ENCODE data around the gene BOLL.
A peak's percentile ranks its signal among the peaks of the same experiment; 100 is the strongest.
"Not testable (repeated sequence)": the region's sequence is repeated elsewhere in the genome, so short reads cannot be mapped to it uniquely, and the experiment has no call there.

BOLL gene, protein sequence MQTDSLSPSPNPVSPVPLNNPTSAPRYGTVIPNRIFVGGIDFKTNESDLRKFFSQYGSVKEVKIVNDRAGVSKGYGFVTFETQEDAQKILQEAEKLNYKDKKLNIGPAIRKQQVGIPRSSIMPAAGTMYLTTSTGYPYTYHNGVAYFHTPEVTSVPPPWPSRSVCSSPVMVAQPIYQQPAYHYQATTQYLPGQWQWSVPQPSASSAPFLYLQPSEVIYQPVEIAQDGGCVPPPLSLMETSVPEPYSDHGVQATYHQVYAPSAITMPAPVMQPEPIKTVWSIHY

DNA sequence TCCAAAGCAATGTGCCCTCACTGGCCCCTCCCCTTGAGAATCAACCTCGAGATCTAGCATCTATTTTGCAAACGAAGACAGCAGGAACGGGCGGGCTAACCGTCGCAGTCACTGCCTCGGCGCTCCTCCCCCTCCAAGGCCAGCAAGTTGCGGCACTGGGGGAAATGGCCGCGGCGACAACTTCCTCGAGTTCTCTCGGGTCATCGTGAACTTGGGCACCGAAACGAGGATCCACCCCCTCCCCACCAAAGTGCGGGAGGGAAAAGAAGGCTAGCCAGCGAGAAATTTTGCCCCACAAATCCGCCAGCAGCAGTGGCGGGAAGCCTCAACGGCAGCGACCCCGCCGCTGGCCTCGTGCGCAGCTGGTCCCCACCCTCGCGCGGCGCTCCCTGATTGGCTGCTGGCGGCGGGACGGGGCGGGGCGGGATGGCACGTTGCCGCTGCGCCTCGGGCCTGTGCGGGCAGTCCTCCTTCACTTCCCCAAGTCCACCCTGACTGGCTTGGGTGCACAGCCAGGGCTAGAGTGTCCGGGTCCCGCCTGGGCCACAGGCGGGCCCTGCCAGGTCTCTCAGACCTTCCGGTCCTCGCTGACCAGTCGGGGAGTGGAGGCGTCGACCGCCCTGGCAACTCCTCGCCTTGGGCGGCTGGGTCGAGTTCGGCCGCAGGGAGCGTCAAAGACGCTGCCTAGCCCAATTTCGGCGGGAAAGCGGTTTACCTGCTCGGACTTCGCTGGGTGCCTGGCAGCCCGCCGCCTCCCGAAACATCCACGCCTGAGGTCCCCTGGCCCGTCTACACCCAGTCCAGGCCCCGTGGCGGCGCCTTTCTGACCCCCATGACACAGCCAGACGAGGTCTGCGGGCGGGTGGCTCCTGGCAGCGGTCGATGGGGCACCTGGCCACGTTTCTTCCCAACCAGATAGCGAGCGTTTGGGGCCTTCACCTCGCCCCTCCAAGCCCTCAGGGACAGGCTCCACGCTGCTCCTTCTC, at the start of gene BOLL:
Gene BOLL (minus strand): TSS at position 364 of the 986 bp plus-strand sequence. CDS start 3,469 bp downstream, outside the sequence.
- DNase-seq: no peak

DNA sequence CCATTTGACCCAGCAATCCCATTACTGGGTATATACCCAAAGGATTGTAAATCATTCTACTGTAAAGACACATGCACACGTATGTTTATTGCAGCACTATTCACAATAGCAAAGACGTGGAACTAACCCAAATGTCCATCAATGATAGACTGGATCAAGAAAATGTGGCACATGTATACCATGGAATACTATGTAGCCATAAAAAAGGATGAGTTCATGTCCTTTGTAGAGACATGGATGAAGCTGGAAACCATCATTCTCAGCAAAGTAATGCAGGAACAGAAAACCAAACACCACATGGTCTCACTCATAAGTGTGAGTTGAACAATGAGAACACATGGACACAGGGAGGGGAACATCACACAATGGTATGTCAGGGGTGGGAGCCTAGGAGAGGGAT, 49.7 kb upstream of the BOLL start:
- not testable (repeated sequence) for DNase-seq

DNA sequence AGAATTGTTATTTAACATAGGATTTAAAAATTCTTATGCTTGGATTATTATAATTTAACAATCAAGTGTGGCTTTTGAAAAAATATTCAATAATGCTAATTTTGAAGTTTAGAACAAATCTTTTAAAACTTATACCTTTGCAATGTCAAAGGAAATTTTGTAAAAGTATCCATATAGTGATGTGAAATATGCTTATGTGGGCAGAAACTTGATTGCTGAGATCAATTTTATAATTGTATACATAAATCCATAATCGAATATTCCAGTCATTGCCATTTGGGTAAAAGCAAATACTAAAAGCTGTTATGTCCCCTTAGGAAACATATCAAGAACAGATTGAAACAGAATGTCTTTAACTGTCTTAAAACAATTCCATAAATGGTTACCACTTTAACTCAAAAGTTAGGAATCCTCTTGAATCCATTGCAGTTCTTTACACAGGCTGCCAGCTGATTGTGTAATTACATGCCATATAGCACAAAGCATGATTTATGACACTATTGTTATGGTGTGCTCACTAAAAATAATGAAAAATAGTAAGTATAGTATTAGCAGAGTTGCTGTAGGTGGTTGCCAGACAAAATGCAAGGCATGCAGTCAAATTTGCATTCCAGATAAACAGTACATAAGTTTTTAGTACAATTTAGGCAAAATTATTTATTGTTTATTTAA, 43.5 kb upstream of the BOLL start:
- no peak for DNase-seq

DNA sequence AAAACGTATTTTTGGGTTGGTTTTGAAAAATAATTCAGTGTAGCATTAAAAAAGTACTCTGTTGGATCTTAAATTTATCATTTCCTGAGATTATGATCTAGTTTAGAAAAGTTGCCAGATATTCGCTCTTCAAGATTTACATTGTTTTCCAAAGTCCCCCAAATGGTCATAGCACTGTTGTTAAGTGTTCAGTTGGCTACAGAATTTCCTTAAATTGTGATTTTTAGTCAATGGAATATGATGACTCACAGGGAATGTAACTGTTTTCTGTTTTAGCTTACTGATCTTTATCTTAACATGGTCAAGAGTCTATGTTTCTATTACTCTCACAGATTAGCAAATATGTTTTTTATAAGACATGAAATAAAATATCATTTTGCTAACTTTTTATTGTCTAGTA, 42.5 kb upstream of the BOLL start:
- DNase-seq: no peak

DNA sequence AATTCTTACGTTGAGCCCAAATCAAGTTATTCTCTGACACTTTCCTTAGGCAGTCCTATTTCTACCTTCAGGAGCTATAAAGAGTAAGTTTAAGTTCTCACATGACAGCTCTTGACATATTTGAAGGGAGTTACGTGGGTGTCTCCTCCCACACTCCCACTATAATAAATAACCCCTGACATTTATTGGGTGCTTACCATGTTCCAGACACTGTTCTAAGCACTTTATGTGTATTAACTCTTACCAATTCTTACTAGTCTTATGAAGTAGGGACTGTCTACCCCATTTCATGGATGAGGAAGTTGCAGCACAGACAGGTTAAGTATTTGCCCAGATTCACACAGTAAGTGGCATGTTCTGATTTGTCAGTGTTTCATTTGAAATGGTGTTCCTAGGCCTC, 37.2 kb upstream of the BOLL start:
- DNase-seq: no peak

DNA sequence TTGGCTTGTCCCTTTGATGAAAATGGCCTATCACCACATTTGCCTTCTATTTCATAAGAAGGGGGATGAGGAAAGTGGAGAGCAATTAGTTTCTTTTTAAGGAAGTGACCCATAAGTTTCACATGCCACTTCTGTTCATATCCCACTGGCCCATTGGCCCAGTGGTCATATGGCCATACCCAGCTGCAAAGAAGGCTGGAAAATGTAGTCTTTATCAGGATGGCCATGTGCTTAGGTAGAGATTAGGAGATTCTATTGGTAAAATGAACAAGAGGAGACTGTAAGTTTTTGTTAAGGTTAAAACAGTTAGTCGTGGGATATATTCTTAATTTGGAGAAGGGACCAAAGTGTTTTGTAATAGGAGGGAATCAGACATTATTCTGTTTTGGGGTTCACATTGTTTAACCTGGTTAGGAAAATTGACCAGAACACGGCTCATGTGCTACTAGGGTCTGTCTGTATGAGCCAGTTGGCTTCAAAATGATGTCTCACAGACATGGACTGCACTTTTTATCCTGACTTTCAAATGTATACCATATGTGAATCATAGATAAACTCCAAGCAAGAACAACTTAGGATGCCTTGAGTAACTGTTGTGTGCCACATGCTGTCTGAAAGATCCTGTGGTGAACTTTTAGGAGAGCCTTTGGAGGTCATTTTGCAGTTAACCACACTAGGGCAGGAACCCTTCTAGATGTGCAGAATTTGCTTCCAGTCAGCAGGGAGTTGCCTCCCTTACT, 36.6 kb upstream of the BOLL start:
- DNase-seq: no peak

DNA sequence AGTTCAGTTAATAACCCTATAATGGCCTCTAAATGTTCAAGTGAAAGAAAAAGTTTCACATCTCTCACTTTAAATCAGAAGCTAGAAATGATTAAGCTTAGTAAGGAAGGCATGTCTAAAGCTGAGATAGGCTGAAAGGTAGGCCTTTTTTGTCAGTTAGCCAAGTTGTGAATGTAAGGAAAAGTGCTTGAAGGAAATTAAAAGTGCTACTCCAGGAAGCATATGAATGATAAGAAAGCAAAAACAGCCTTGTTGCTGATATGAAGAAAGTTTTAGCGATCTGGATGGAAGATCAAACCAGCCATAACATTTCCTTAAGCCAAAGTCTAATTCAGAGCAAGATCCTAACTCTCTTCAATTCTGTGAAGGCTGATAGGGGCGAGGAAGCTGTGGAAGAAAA, 29.4 kb upstream of the BOLL start:
- no peak for DNase-seq

DNA sequence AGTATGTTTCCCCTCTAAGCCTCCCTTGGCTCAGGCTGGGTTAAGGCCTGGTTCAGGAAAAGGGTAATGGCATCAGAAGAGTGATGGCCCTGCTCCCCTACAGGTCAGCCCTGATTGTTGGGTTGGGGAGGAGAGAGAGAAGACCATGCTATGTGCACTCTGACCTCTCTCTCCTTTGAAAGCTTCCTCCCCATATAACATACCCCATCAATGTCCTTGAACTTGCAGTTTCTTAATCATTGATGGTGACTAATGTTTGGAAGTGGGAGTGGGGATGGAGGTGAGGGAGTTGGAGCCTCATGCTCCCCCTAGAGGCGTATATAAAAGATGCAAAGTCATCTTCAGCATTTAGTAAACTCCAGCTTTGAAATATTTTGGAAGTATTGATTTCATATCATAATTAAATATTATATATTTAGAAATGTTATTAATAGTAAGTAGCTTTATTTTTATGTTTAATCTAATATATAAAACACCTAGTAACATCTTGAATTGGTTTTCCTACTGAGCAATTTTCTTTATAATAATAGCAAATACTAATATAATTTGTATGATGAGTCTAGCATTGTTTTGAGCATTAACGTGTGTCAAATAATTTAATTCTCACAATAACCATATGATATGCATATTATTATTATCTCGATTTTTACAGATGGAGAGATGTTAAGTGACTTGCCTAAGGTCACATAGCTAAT, 28.1 kb upstream of the BOLL start:
- no peak for DNase-seq

DNA sequence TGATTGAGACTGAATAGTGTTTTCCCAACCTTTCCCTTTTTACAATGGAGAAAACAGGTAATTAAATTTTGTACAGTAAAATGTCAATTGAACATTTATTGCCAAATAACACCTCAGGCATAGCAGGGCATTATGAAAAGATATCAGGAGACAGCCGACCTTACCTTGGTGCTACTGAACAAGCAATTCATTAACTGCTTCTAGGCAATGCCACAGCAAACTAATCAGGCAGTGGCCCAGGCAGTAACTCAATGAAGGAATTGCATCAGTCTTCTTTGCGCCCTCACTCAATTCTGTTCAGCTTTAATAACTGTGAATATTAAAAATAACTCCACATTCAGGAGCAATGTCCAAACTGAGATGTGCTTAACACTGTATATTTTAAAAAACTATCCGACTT, 25.4 kb upstream of the BOLL start:
- no peak for DNase-seq

DNA sequence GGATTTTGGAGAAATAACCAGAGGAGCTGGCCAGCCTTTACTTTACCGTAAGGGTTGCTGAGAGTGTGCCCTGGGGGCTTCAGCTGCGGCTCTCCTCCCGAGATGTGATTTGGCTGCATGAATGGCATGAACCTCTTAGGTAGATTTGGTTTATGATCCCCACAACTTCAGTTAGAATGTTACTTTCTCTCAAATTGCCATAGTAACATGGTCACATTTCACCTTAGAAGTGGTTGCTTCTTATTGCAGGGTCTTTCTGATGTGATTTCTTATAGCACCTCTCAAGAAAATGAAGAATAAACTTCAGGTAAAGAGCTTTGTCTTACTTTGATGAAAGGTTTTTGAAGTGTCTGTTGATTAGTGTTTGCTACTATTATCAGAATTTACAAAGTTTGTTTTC, 24.9 kb upstream of the BOLL start:
- no peak for DNase-seq

DNA sequence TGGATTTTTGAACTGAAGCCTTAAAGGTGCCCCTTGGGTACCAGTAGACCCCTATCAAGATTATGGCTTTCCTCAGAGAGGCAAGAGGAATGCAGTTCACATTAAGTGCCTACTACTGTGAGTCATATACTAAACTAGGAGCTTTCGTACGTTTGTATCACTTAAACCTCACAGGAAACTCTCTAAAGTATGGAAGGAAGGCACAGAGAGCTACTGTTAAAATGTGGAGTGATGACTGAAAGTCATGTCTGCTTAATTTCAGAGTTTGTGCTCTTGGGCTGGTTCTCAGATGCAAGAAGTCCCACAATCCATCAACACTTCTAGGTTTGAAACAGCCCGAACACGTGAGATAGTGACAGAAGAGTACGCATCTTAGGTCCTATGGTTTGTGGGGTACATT, 23.9 kb upstream of the BOLL start:
- DNase-seq: no peak

DNA sequence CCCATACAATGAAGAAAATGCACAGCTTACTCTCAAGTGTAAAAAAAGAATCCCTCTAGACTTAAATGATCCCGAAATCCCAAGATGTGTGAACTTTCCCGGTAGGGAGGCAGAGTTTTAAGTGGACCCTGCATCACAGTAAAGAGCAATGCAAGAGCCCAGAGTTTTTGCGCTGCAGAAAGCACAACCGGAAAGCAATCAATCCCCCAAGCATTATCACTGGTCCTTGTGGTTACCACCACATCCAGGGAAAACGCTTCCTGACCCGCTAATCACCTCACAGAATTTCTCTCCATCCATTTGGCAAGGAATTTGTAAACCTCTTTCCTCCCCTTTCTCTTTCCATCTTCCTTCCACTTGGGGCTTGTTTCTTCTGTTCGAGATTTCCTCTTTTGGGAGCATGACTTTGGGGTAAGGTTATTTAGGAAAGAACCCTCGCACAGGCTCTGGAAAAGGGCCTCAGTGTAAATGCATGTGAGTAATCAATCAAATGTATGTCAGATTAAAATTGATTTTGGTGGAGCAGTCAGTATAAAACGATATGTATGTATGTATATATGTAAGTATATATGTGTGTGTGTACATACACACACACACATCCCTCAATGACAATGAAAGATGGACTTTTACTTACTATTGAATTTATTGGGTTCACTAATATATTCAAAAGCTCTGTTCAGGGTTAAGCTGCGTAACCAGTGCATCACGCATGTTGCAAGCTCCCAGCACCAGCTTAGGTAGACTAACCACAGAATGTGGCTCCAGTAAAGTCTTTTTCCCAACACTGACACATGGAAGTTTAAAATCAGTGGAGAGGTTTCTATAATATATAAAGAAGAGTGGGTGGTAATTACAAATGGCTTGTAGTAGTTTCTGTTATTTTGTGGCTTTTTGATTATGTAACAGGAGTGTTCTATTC, 20.9 kb upstream of the BOLL start:
- no peak for DNase-seq

DNA sequence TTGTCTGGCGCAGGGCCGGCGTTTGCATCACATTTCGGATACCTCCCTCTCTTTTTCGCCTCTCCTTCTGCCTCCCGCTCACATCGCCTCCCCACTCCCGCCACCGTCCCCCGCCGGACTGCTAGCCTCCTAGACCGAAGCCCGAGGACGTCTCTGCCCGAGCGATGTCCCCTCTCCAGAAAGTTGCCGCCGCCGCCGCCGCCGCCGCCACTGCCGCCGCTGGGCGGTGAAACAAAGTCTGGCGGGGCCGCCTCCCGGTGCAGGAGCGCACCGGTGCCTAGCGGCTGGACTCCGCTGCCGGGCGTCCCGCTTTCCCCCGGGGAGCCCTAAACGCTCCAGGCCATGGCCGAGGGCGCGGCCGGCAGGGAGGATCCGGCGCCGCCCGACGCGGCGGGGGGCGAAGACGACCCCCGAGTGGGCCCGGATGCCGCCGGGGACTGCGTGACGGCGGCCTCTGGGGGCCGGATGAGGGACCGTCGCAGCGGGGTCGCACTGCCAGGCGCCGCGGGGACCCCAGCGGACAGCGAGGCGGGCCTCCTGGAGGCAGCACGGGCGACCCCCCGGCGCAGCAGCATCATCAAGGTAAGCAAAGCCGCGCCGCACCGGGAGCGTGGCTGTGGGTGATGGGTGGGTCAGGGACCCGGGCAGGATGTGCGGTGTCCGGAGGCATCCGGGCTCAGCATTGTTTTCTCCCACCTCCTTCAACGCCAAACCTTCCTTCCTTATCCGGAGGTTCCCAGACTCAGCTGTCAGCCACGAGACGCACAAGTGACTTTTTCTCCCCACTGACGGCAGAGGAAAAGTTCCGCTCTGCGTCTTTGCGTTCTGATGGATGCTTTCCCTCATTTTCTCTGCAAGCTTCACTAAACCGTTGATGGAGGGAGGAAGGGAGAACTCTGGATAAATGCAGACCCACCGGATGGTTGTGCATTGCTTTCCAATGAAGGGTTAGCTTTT, 19.9 kb upstream of the BOLL start:
- DNase-seq: peak; percentile 12 to 34 (median 20)

DNA sequence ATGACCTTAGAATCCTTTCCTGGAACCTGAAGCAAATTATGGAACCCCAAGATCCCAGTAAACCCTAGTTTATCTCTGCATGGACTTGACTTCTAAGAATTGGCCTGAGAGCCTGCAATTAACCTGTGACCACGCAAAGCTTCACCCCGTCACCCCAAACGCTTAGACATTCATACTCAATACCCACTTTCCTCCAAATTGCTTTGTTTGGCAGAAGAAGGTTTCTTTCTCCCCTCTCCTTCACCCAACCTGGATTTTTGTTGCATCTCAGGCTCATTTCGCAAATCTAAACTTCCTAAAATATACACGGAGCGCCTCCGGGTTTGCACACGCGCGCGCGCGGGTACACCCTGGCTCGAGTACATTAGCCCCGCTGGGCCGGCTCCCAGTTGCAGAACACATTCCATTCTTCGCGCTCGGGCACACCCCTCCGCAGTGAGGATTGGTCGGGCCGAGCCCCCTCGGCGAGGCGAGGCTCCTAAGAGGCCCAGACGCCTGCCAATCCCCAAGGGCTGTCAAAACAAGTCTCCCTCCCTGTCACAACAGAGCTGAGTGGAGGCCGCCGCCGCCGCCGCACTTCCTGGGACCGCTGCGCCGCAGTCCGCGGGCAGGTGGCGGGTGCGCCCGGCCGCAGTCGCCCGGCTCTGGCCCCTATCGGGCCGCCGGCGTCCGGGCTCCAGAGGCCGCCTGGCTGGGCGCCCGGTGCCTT, 19.1 kb upstream of the BOLL start, which contains the start of gene PLCL1:
Gene PLCL1 (plus strand): TSS at position 545 of the 709 bp plus-strand sequence.
- peak; percentile 73 to 85 (median 80) for DNase-seq

DNA sequence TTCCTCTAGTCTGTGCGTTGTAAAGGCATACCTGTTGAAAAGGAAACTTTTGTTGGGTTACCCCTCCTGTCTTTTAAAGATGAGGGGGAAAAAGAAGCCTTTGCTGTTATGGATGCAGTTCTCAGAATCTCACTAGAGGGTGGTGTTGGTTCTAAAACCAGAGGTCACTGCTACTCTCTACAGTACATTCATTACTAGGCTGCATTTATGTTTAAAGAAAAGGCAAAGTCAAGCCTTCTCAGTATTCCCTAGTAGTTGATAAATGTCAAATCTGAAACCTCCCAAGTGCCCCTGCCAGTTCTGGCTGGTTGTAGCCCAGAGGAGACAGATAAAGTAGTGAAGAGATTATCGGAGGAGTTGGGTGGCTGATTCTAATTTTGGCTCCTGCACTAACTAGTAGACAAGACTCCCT, 17.9 kb upstream of the BOLL start:
- no peak for DNase-seq

DNA sequence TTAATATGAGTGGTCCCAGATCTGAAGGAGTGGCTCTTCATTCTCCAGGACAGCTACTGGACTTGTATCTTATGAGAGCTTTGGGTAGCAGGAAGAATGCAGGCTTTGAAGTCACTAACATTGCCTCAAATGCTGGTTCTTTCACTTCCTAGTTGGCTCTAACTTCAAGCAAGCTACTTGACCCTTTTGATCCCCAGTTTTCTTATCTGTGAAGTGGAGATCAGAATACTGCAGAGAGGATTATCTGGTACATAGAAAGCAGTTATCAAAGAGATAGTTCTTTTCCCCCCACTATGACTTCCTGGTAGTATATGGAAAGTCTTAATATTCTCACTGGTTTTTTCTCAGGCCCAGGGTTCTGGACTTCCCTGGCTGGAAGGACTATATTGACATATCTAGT, 15.9 kb upstream of the BOLL start:
- DNase-seq: no peak

DNA sequence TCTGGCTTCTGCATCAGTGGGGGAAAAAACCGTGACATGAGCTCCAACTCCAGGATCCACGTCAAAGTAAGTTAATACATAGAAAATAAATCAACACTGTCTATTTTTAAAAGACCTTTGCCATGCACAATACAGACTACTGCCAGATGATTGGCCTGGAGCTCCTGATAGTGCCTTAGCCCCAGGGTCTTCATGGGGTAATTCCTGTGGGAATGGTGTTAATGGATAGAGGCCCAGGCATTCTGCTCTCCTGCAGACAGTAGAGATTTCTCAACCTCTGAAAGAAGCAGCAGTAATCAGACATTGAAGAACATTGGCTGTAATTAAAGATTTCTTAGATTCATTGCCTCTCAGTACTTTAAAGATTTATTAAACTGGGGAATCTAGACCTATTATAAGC, 15.0 kb upstream of the BOLL start:
- DNase-seq: no peak

DNA sequence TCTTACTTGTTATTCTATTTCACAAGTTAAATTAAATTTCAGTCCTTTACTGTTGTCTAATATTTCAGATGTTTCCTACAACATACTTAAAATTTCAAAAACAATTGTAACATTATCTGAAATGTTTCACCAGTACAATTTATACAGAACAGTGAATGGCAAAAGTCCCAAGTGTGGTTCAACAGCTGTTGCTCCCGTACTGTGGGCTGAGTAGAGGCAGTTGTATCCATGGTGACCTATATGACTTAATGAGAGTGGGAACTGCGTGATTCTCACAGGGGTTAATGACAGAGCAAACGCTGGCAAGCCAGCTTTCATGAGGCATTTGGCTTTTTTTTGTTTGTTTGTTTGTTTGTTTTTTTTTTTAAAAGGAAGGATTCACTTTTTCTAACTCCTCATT, 13.9 kb upstream of the BOLL start:
- DNase-seq: no peak

DNA sequence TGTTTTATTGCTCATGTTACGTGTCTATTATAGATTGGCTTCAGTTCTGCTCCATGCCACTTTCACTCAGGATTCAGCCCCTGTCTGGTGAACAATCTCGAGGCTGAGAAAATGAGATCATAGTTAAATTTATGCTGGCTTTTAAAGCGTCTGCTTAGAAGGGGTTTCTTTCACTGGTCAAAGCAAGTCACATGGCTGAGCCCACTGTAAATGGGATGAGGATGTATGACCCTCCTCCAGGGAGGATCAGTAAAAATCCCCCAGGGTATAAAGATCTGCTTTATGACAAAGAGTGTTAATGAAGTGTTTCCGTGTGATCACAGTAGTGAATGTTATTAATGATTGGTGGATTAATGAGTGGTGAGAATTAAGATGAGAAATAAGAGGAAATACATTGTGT, 13.1 kb upstream of the BOLL start:
- no peak for DNase-seq
